ENCODE results near the gene SUPT3H. TPM values are rescaled to one million over a fixed set of nuclear protein-coding genes. Genes with fewer than 3 reads are reported as not detected.

Gene SUPT3H
- total RNA-seq, 6 experiments from 2014 or later = 5.6 to 8.2 (median 6.5) TPM

DNA sequence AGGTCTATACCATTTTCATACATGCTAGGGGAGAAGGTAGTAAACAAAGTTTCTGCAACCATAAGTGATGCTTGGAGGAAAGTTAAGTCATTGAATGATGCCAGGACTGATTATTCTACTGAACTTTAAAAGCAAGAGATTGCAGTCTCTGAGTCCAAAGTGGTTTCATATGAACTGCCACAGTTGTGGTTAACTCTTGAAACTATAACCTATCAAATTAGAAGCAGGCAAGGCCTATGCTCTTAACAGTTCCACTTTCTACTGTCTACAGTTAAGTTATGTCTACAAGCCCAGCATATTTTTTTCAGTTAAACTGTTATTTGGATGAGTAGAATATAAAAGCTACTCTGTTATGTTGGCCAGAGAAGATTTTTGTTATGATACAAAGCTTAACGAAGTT lies 376.1 kb downstream of the SUPT3H start:
- DNase-seq = no peak
- no peaks in the 10 kb centered on the region for H3K9me3 Mint-ChIP-seq
- no peaks in the 10 kb centered on the region for H3K36me3 Mint-ChIP-seq (ENCODE audit: low read depth)
- H3K4me1 Mint-ChIP-seq (ENCODE audit: low read depth) = no peaks in the 10 kb centered on the region
- H3K27me3 Mint-ChIP-seq (ENCODE audit: insufficient read depth) = no peaks in the 10 kb centered on the region
- H3K27ac Mint-ChIP-seq = no peak overlapping the region
- H3K4me3 Mint-ChIP-seq = no peak overlapping the region
- TF ChIP-seq, protein P1, sequence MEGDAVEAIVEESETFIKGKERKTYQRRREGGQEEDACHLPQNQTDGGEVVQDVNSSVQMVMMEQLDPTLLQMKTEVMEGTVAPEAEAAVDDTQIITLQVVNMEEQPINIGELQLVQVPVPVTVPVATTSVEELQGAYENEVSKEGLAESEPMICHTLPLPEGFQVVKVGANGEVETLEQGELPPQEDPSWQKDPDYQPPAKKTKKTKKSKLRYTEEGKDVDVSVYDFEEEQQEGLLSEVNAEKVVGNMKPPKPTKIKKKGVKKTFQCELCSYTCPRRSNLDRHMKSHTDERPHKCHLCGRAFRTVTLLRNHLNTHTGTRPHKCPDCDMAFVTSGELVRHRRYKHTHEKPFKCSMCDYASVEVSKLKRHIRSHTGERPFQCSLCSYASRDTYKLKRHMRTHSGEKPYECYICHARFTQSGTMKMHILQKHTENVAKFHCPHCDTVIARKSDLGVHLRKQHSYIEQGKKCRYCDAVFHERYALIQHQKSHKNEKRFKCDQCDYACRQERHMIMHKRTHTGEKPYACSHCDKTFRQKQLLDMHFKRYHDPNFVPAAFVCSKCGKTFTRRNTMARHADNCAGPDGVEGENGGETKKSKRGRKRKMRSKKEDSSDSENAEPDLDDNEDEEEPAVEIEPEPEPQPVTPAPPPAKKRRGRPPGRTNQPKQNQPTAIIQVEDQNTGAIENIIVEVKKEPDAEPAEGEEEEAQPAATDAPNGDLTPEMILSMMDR (IDR thresholded peaks at IDR 0.05) = no peak

DNA sequence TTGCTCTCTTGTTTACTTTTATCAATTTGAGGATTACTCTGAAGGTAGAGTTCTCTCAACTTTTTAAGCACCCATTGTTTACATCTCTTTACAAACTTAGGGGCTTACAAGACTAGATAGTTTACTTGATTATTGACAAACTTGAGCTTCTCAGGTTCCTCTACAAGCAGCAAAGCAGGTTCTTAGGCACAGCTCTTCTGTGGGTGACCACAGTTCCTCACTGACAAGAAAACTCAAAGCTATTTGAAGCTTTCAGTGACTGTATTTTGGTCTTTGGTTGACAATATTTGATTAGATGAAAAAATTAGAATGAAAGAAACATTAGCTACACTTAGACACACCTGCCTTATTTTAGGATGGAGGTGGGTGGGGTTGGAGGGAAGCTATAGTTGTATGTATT lies 376.9 kb downstream of the SUPT3H start:
- DNase-seq = no peak
- Mint-ChIP-seq H3K27me3 (ENCODE audit: insufficient read depth) (no peaks in the 10 kb centered on the region), H3K9me3 (no peaks in the 10 kb centered on the region), H3K36me3 (ENCODE audit: low read depth) (no peaks in the 10 kb centered on the region), H3K27ac (no peak overlapping the region), H3K4me3 (no peak overlapping the region), H3K4me1 (ENCODE audit: low read depth) (no peaks in the 10 kb centered on the region)
- TF ChIP-seq, protein P1 (IDR thresholded peaks at IDR 0.05) = no peak

DNA sequence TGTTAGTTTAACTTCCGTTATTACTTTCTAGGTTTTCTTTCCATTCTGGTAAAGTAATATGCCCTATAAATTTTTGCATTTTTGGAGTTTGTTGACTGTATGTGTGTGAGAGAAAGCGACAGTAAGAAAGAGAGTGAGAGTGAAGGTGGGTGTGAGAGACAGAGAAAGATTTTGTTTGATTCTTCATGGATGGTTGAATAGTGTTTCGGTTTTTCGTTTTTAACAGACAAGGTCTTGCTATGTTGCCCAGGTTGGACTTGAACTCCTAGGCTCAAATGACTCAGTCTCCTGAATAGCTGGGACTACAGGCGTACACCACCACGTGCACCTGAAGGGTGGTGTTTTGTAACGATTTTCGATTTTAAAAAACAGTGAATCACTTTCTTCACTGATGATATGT lies 378.7 kb downstream of the SUPT3H start:
- H3K27me3 Mint-ChIP-seq (ENCODE audit: insufficient read depth) = no peaks in the 10 kb centered on the region
- no peaks in the 10 kb centered on the region for H3K36me3 Mint-ChIP-seq (ENCODE audit: low read depth)
- H3K27ac Mint-ChIP-seq = no peak overlapping the region
- no peak overlapping the region for H3K4me3 Mint-ChIP-seq
- DNase-seq = no peak
- TF ChIP-seq, protein P1 (IDR thresholded peaks at IDR 0.05) = no peak
- no peaks in the 10 kb centered on the region for H3K9me3 Mint-ChIP-seq
- H3K4me1 Mint-ChIP-seq (ENCODE audit: low read depth) = no peaks in the 10 kb centered on the region

DNA sequence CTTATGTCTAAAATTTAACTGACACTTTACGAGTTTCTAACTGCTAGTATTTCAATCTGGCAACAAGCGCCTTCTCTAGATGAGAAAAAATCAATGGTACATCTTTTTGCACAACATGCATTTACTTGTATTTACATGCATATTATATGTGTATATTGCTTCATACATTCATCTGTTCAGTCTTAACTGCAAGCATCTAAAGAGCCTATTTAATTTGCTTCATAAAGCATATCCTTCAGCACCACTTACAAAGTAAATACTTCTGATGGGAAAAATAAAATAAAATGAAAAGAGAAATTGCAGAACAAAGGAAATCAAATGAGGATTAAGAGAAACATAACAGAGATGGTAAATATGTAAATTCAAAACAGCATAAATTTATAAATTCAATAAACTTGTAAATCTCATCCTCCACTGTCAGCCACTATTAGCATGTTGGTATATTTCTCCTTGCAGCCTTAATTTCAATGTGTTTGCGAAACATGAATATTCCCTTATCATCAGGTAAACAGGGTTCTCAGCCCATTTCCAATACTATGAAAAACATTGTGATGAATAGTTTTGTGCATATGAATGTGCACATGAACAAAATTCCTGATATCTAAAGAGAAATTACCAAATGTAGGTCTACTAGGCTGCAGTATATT lies 382.1 kb downstream of the SUPT3H start:
- H3K27ac Mint-ChIP-seq = no peak overlapping the region
- H3K36me3 Mint-ChIP-seq (ENCODE audit: low read depth) = no peaks in the 10 kb centered on the region
- TF ChIP-seq, protein P1 (IDR thresholded peaks at IDR 0.05) = no peak
- no peaks in the 10 kb centered on the region for H3K4me1 Mint-ChIP-seq (ENCODE audit: low read depth)
- DNase-seq = no peak
- H3K27me3 Mint-ChIP-seq (ENCODE audit: insufficient read depth) = no peaks in the 10 kb centered on the region
- no peaks in the 10 kb centered on the region for H3K9me3 Mint-ChIP-seq
- no peak overlapping the region for H3K4me3 Mint-ChIP-seq

DNA sequence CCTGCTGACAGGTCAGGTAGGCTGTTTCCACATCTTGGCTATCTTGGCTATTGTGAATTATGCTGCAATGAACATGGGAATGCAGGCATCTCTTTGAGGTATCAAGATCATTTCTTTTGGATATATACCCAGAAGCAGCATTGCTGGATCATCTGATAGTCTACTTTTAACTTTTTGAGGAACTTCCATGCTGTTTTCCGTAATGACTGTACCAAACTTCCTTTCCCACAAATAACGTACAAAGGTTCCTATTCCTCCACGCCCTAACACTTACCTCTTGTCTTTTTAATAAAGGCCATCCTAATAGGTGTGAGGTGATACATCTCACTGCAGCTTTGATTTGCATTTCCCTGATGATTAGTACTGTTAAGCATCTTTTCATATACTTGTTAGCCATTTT lies 388.3 kb downstream of the SUPT3H start:
- no peak for DNase-seq
- Mint-ChIP-seq H3K9me3 (no peaks in the 10 kb centered on the region), H3K27ac (no peak overlapping the region), H3K36me3 (ENCODE audit: low read depth) (no peaks in the 10 kb centered on the region), H3K4me3 (no peak overlapping the region), H3K27me3 (ENCODE audit: insufficient read depth) (no peaks in the 10 kb centered on the region), H3K4me1 (ENCODE audit: low read depth) (no peaks in the 10 kb centered on the region)
- TF ChIP-seq, protein P1 (IDR thresholded peaks at IDR 0.05) = no peak

DNA sequence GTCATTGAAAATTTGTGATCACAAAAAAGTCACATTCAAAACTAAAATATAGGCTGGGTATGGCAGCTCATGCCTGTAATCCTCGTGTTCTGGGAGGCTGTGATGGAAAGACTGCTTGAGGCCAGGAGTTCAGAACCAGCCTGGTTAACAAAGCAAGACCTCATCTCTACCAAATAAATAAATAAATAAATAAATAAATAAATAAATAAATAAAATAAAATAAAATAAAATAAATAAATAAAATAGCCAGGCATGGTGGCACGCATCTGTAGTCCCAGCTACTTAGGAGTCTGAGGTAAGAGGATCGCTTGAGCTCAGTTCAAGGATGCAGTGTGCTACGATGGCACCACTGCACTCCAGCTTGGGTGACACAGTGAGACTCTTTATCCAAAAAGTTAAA lies 392.7 kb downstream of the SUPT3H start:
- Mint-ChIP-seq H3K4me1 (ENCODE audit: low read depth) (no peaks in the 10 kb centered on the region), H3K27ac (no peak overlapping the region), H3K4me3 (no peak overlapping the region), H3K9me3 (no peaks in the 10 kb centered on the region), H3K36me3 (ENCODE audit: low read depth) (no peaks in the 10 kb centered on the region), H3K27me3 (ENCODE audit: insufficient read depth) (no peaks in the 10 kb centered on the region)
- TF ChIP-seq, protein P1 (IDR thresholded peaks at IDR 0.05) = no peak
- DNase-seq = no peak
